ACC112 (cell line): Measurements from ENCODE around the gene MSI2.

Experiments used
- H2AFZ ChIP-seq: fragments of 200-600 bp; sonication (generic); one replicate; pipeline ENCODE4 v1.6.0; 2017; ENCODE audit warnings: antibody characterized with exemption, low read length; ENCODE audit not compliant: unreplicated experiment
- H3K27ac ChIP-seq: fragments of 200-600 bp; sonication (generic); 2 replicates; pipeline ENCODE4 v1.5.1; 2014; ENCODE audit warnings: low read depth, mild to moderate bottlenecking, antibody characterized with exemption, low read length, moderate library complexity
- H3K27me3 ChIP-seq: fragments of 200-600 bp; sonication (generic); 2 replicates; pipeline ENCODE4 v1.6.1; 2014; ENCODE audit warnings: mild to moderate bottlenecking, antibody characterized with exemption, low read length, moderate library complexity, mixed read lengths; ENCODE audit not compliant: insufficient read depth
- H3K36me3 ChIP-seq: fragments of 200-600 bp; sonication (generic); 2 replicates; pipeline ENCODE4 v1.6.1; 2016; ENCODE audit warnings: mild to moderate bottlenecking, antibody characterized with exemption, low read length, moderate library complexity, mixed read lengths; ENCODE audit not compliant: insufficient read depth
- H3K4me1 ChIP-seq: fragments of 200-600 bp; sonication (generic); one replicate; pipeline ENCODE4 v1.6.1; 2016; ENCODE audit warnings: low read length, mixed read lengths; ENCODE audit not compliant: insufficient read depth, unreplicated experiment, control insufficient read depth
- H3K4me3 ChIP-seq: fragments of 200-600 bp; sonication (generic); 2 replicates; pipeline ENCODE4 v1.5.1; 2014; ENCODE audit warnings: mild to moderate bottlenecking, low read depth, low read length
- H3K79me2 ChIP-seq: fragments of 200-600 bp; sonication (generic); one replicate; pipeline ENCODE4 v1.6.0; 2016; ENCODE audit warnings: low read length; ENCODE audit not compliant: control insufficient read depth, unreplicated experiment, insufficient read depth

The MSI2 gene

GRCh38 chr17:57385975-57386374, 129.7 kb downstream of the MSI2 start:
- Histone ChIP-seq H3K4me3 (no peak overlapping the region), H3K79me2 (no peaks in the 10 kb centered on the region), H3K27ac (no peak overlapping the region), H2AFZ (no peak overlapping the region), H3K36me3 (no peaks in the 10 kb centered on the region), H3K27me3 (no peaks in the 10 kb centered on the region), H3K4me1 (peaks cover 2% of the 10 kb centered on the region)

- H3K79me2 ChIP-seq, result no peaks in the 10 kb centered on the region
- H3K4me3 ChIP-seq, result no peak overlapping the region
- H3K27me3 ChIP-seq, result no peaks in the 10 kb centered on the region
- peaks cover 2% of the 10 kb centered on the region for H3K4me1 ChIP-seq
- H3K27ac ChIP-seq, result no peak overlapping the region
- no peak overlapping the region for H2AFZ ChIP-seq
- no peaks in the 10 kb centered on the region for H3K36me3 ChIP-seq
These were observed 131.3 kb downstream of the MSI2 start for GRCh38 chr17:57387575-57387974.

- Histone ChIP-seq H3K36me3 (no peaks in the 10 kb centered on the region; the same call in 1 of the 2 replicates), H3K4me3 (no peak overlapping the region), H3K27me3 (no peaks in the 10 kb centered on the region), H3K4me1 (no peaks in the 10 kb centered on the region), H3K79me2 (no peaks in the 10 kb centered on the region), H2AFZ (no peak overlapping the region), H3K27ac (no peak overlapping the region)
These were observed 131.9 kb downstream of the MSI2 start for GRCh38 chr17:57388131-57388725.

- Histone ChIP-seq H3K79me2 (no peaks in the 10 kb centered on the region), H3K27me3 (no peaks in the 10 kb centered on the region), H3K27ac (no peak overlapping the region), H3K4me1 (no peaks in the 10 kb centered on the region), H2AFZ (no peak overlapping the region), H3K36me3 (no peaks in the 10 kb centered on the region; the same call in 1 of the 2 replicates), H3K4me3 (no peak overlapping the region)
These were observed 133.2 kb downstream of the MSI2 start for GRCh38 chr17:57389473-57389872.

GRCh38 chr17:57391076-57391825, 134.9 kb downstream of the MSI2 start:
- Histone ChIP-seq H3K79me2 (no peaks in the 10 kb centered on the region), H3K4me3 (no peak overlapping the region), H3K4me1 (no peaks in the 10 kb centered on the region), H3K27ac (no peak overlapping the region), H2AFZ (no peak overlapping the region), H3K27me3 (no peaks in the 10 kb centered on the region), H3K36me3 (no peaks in the 10 kb centered on the region; the same call in 1 of the 2 replicates)

- no peak overlapping the region for H3K4me3 ChIP-seq
- H3K4me1 ChIP-seq, result no peaks in the 10 kb centered on the region
- no peaks in the 10 kb centered on the region for H3K79me2 ChIP-seq
- no peaks in the 10 kb centered on the region; the same call in 1 of the 2 replicates for H3K36me3 ChIP-seq
- no peak overlapping the region for H3K27ac ChIP-seq
- H3K27me3 ChIP-seq, result no peaks in the 10 kb centered on the region
- no peak overlapping the region for H2AFZ ChIP-seq
These were observed 135.6 kb downstream of the MSI2 start for GRCh38 chr17:57391857-57392471.

- Histone ChIP-seq H3K4me3 (no peak overlapping the region), H3K36me3 (no peaks in the 10 kb centered on the region; the same call in 1 of the 2 replicates), H3K27ac (no peak overlapping the region), H3K79me2 (no peaks in the 10 kb centered on the region), H3K4me1 (no peaks in the 10 kb centered on the region), H3K27me3 (no peaks in the 10 kb centered on the region), H2AFZ (no peak overlapping the region)
These were observed 137.0 kb downstream of the MSI2 start for GRCh38 chr17:57393368-57393767.

- no peaks in the 10 kb centered on the region for H3K27me3 ChIP-seq
- no peak overlapping the region for H2AFZ ChIP-seq
- no peak overlapping the region for H3K4me3 ChIP-seq
- no peaks in the 10 kb centered on the region for H3K79me2 ChIP-seq
- H3K4me1 ChIP-seq, result no peaks in the 10 kb centered on the region
- H3K36me3 ChIP-seq, result no peaks in the 10 kb centered on the region; the same call in 1 of the 2 replicates
- no peak overlapping the region for H3K27ac ChIP-seq
These were observed 138.1 kb downstream of the MSI2 start for GRCh38 chr17:57394375-57394774.

- H3K79me2 ChIP-seq, result no peaks in the 10 kb centered on the region
- no peak overlapping the region for H3K27ac ChIP-seq
- H3K27me3 ChIP-seq, result no peaks in the 10 kb centered on the region
- no peak overlapping the region for H3K4me3 ChIP-seq
- H3K4me1 ChIP-seq, result no peaks in the 10 kb centered on the region
- H3K36me3 ChIP-seq, result no peaks in the 10 kb centered on the region; the same call in 1 of the 2 replicates
- H2AFZ ChIP-seq, result no peak overlapping the region
These were observed 139.5 kb downstream of the MSI2 start for GRCh38 chr17:57395721-57396321.

GRCh38 chr17:57396511-57396921, 140.2 kb downstream of the MSI2 start:
- Histone ChIP-seq H3K27me3 (no peaks in the 10 kb centered on the region), H3K4me1 (no peaks in the 10 kb centered on the region), H3K79me2 (no peaks in the 10 kb centered on the region), H3K27ac (no peak overlapping the region), H2AFZ (no peak overlapping the region), H3K36me3 (no peaks in the 10 kb centered on the region; the same call in 1 of the 2 replicates), H3K4me3 (no peak overlapping the region)
